Thymus (tissue), 11 donors: ENCODE results near the gene SESN3. TPM values are rescaled to one million over a fixed set of nuclear protein-coding genes. Genes with fewer than 3 reads are reported as not detected.

ENCODE experiments used
- DNase-seq, 9 donors: peaks; one replicate each; pipeline ENCODE4 v3.0.0-alpha.2; 2013; ENCODE audit warnings: low spot score in 9 of 9, low read depth in 6 of 9, missing footprints in 1 of 9
- H3K27ac ChIP-seq, 2 donors: one replicate each; pipeline ENCODE4 v1.5.1; 2013; ENCODE audit warnings: control low read depth in 1 of 2, low read depth in 1 of 2, low read length in 1 of 2, mild to moderate bottlenecking in 1 of 2, moderate library complexity in 1 of 2
- H3K27me3 ChIP-seq, 2 donors: one replicate each; pipeline ENCODE4 v1.5.1; 2013; ENCODE audit warnings: low read length in 1 of 2; ENCODE audit not compliant: control insufficient read depth in 2 of 2, insufficient read depth in 1 of 2
- H3K36me3 ChIP-seq, 2 donors: one replicate each; pipeline ENCODE4 v1.5.1; 2013; ENCODE audit warnings: low read length in 1 of 2, mild to moderate bottlenecking in 1 of 2, moderate library complexity in 1 of 2; ENCODE audit not compliant: control insufficient read depth in 2 of 2, insufficient read depth in 2 of 2
- H3K4me1 ChIP-seq, 2 donors: one replicate each; pipeline ENCODE4 v1.5.1; 2013; ENCODE audit warnings: low read length in 2 of 2; ENCODE audit not compliant: control insufficient read depth in 2 of 2, insufficient read depth in 2 of 2
- H3K4me3 ChIP-seq, 2 donors: one replicate each; pipeline ENCODE4 v1.5.1; 2013; ENCODE audit warnings: low read length in 2 of 2, control low read depth in 1 of 2, mild to moderate bottlenecking in 1 of 2
- H3K9me3 ChIP-seq, 2 donors: one replicate each; pipeline ENCODE4 v1.5.1; 2013; ENCODE audit warnings: low read length in 1 of 2, mild to moderate bottlenecking in 1 of 2; ENCODE audit not compliant: control insufficient read depth in 2 of 2, insufficient read depth in 1 of 2
- WGBS: extraction: QIAGEN DNeasy Blood & Tissue Kit; methylation state at CpG from one replicate; pipeline ENCODE4 v1.1.7; 2013; 5-methylcytosine and 5-hydroxymethylcytosine counted together
- polyA plus RNA-seq: library from polyadenylated mRNA; stranded (reverse); fragments of 200-250 nt; gene quantifications from one replicate; pipeline ENCODE4 v1.2.3, GENCODE V29; 2013
- total RNA-seq: library from RNA; stranded (reverse); fragments of 120-200 nt; gene quantifications from one replicate; pipeline ENCODE4 v1.2.4, GENCODE V29; 2013
- donor health status: healthy.

SESN3 gene
- total and polyA plus RNA-seq, 2 donors, result 18.8 to 24.1 TPM

GRCh38 chr11:95267601-95268213 is 36.7 kb upstream of the SESN3 start:
- no peak for DNase-seq

GRCh38 chr11:95266751-95267374 is 35.9 kb upstream of the SESN3 start:
- H3K27ac ChIP-seq, result no peak overlapping the region
- WGBS, result 97% methylated on average over 6 of the region's 6 CpGs

More at GRCh38 chr11:95267601-95268213, 36.7 kb upstream of the SESN3 start:
- peaks cover 0 to 3% of the 10 kb centered on the region in 2 donors for H3K4me1 ChIP-seq
- no peak overlapping the region for H3K27ac ChIP-seq
- H3K9me3 ChIP-seq, result no peaks in the 10 kb centered on the region
- no peak overlapping the region for H3K4me3 ChIP-seq
- 98% methylated on average over 1 of the region's 1 CpG for WGBS
- no peaks in the 10 kb centered on the region for H3K27me3 ChIP-seq
- no peaks in the 10 kb centered on the region for H3K36me3 ChIP-seq

GRCh38 chr11:95264881-95265280 is 33.9 kb upstream of the SESN3 start:
- Histone ChIP-seq H3K4me3 (no peak overlapping the region), H3K4me1 (peaks cover 0 to 3% of the 10 kb centered on the region in 2 donors), H3K36me3 (no peaks in the 10 kb centered on the region), H3K27me3 (no peaks in the 10 kb centered on the region), H3K9me3 (no peaks in the 10 kb centered on the region), H3K27ac (no peak overlapping the region)
- WGBS, result 85% methylated on average over 8 of the region's 8 CpGs
- no peak for DNase-seq

More at GRCh38 chr11:95266751-95267374, 35.9 kb upstream of the SESN3 start:
- no peak overlapping the region for H3K4me3 ChIP-seq
- no peak for DNase-seq
- H3K9me3 ChIP-seq, result no peaks in the 10 kb centered on the region
- no peaks in the 10 kb centered on the region for H3K36me3 ChIP-seq
- peaks cover 0 to 3% of the 10 kb centered on the region in 2 donors for H3K4me1 ChIP-seq
- H3K27me3 ChIP-seq, result no peaks in the 10 kb centered on the region

- DNase-seq, result peak in 1 of 9 donors; percentile 52
- Histone ChIP-seq H3K27me3 (no peaks in the 10 kb centered on the region), H3K27ac (no peak overlapping the region), H3K9me3 (no peaks in the 10 kb centered on the region), H3K4me3 (no peak overlapping the region), H3K36me3 (no peaks in the 10 kb centered on the region), H3K4me1 (peaks cover 0 to 3% of the 10 kb centered on the region in 2 donors)
- WGBS, result 52% methylated on average over 2 of the region's 2 CpGs
Observed at GRCh38 chr11:95262994-95263765, 32.2 kb upstream of the SESN3 start.

GRCh38 chr11:95257456-95257971 is 26.5 kb upstream of the SESN3 start:
- Histone ChIP-seq H3K4me1 (peaks cover 32 to 44% of the 10 kb centered on the region in 2 donors), H3K27me3 (no peaks in the 10 kb centered on the region), H3K36me3 (no peaks in the 10 kb centered on the region), H3K4me3 (no peak overlapping the region), H3K9me3 (no peaks in the 10 kb centered on the region), H3K27ac (peak overlapping the region in 1 of 2 donors; percentile 44)
- 91% methylated on average over 4 of the region's 4 CpGs for WGBS
- peak in 1 of 9 donors; percentile 45 for DNase-seq

- no peaks in the 10 kb centered on the region for H3K27me3 ChIP-seq
- H3K36me3 ChIP-seq, result no peaks in the 10 kb centered on the region
- DNase-seq, result peak in 3 of 9 donors; percentile 25 to 67 (median 46)
- peaks cover 34 to 51% of the 10 kb centered on the region in 2 donors for H3K4me1 ChIP-seq
- H3K9me3 ChIP-seq, result no peaks in the 10 kb centered on the region
- no peak overlapping the region for H3K4me3 ChIP-seq
- 83% methylated on average over 9 of the region's 9 CpGs for WGBS
- peak overlapping the region; percentile 85 to 99 for H3K27ac ChIP-seq
Observed at GRCh38 chr11:95256321-95256779, 25.3 kb upstream of the SESN3 start.

- peak overlapping the region; percentile 88 to 99 for H3K27ac ChIP-seq
- no peaks in the 10 kb centered on the region for H3K27me3 ChIP-seq
- no peaks in the 10 kb centered on the region for H3K9me3 ChIP-seq
- DNase-seq, result no peak
- H3K4me3 ChIP-seq, result no peak overlapping the region
- peaks cover 34 to 51% of the 10 kb centered on the region in 2 donors for H3K4me1 ChIP-seq
- H3K36me3 ChIP-seq, result no peaks in the 10 kb centered on the region
- WGBS, result 94% methylated on average over 4 of the region's 4 CpGs
Observed at GRCh38 chr11:95255251-95256145, 24.5 kb upstream of the SESN3 start.

- DNase-seq, result no peak
- H3K9me3 ChIP-seq, result no peaks in the 10 kb centered on the region
- H3K27me3 ChIP-seq, result no peaks in the 10 kb centered on the region
- H3K36me3 ChIP-seq, result no peaks in the 10 kb centered on the region
- H3K4me1 ChIP-seq, result peaks cover 34 to 51% of the 10 kb centered on the region in 2 donors
- peak overlapping the region; percentile 88 to 99 for H3K27ac ChIP-seq
- no peak overlapping the region for H3K4me3 ChIP-seq
Observed at GRCh38 chr11:95254716-95255115, 23.7 kb upstream of the SESN3 start.
